OCI-LY7 (cell line): ENCODE measurements around the gene SIRT4. TPM values are rescaled to one million over a fixed set of nuclear protein-coding genes. Genes with fewer than 3 reads are reported as not detected.

Experiments used
- BruUV-seq: library from RNA; stranded (reverse); fragments of 400-500 nt; replicated peaks from 2 replicates; lab custom pipeline; 2021; lab: Mats Ljungman, UMichigan
- CTCF ChIA-PET: fragments of 300-600 bp; sonication (Branson Sonifier 250); formaldehyde crosslinking; loops from one replicate; lab custom pipeline; 2022; ENCODE audit warnings: antibody characterized with exemption; ENCODE audit not compliant: unreplicated experiment; lab: Charles Lee
- POLR2A ChIA-PET: fragments of 300-600 bp; sonication (Branson Sonifier 250); formaldehyde crosslinking; loops from one replicate; lab custom pipeline; 2022; ENCODE audit warnings: antibody characterized with exemption; lab: Charles Lee
- DNase-seq: peaks from one replicate; pipeline ENCODE4 v3.0.0-alpha.2; 2015; ENCODE audit warnings: low spot score
- H2AFZ ChIP-seq: fragments of 200-600 bp; sonication (generic), shearing (Covaris generic); 2 replicates; pipeline ENCODE4 v1.6.1; 2014; ENCODE audit warnings: mild to moderate bottlenecking, antibody characterized with exemption, low read length, moderate library complexity
- H3K27ac ChIP-seq: fragments of 200-600 bp; sonication (generic); 2 replicates; pipeline ENCODE4 v1.5.1; 2014; ENCODE audit warnings: mixed run types, low read depth, mild to moderate bottlenecking, moderate library complexity, low read length, inconsistent platforms; ENCODE audit not compliant: poor library complexity, severe bottlenecking
- H3K36me3 ChIP-seq: fragments of 200-600 bp; sonication (generic); 2 replicates; pipeline ENCODE4 v1.6.1; 2014; ENCODE audit warnings: mild to moderate bottlenecking, antibody characterized with exemption, low read length, moderate library complexity, mixed read lengths; ENCODE audit not compliant: insufficient read depth
- H3K4me1 ChIP-seq: fragments of 200-600 bp; sonication (generic); 2 replicates; pipeline ENCODE4 v1.5.1; 2014; ENCODE audit warnings: mild to moderate bottlenecking, low read length; ENCODE audit not compliant: insufficient read depth, poor library complexity, severe bottlenecking
- H3K4me2 ChIP-seq: fragments of 200-600 bp; sonication (generic); 2 replicates; pipeline ENCODE4 v1.6.1; 2014; ENCODE audit warnings: mild to moderate bottlenecking, low read length
- H3K4me3 ChIP-seq: fragments of 200-600 bp; sonication (generic); 2 replicates; pipeline ENCODE4 v1.5.1; 2014; ENCODE audit warnings: mild to moderate bottlenecking, low read depth, low read length; ENCODE audit not compliant: poor library complexity, severe bottlenecking
- H3K79me2 ChIP-seq: fragments of 200-600 bp; sonication (generic); 2 replicates; pipeline ENCODE4 v1.6.1; 2016; ENCODE audit warnings: low read depth, mild to moderate bottlenecking, low read length, moderate library complexity, mixed read lengths; ENCODE audit not compliant: insufficient read depth
- H3K9me2 ChIP-seq: fragments of 200-600 bp; sonication (generic); 2 replicates; pipeline ENCODE4 v1.6.1; 2016; ENCODE audit warnings: mild to moderate bottlenecking, low read length, mixed read lengths; ENCODE audit not compliant: insufficient read depth
- H3K9me3 ChIP-seq: fragments of 200-600 bp; sonication (generic); 2 replicates; pipeline ENCODE4 v1.6.1; 2014; ENCODE audit warnings: mild to moderate bottlenecking, mixed run types, low read length, mixed read lengths
- H4K20me1 ChIP-seq: fragments of 200-600 bp; sonication (generic); 2 replicates; pipeline ENCODE4 v1.6.1; 2014; ENCODE audit warnings: mild to moderate bottlenecking, antibody characterized with exemption, low read length, moderate library complexity, mixed read lengths; ENCODE audit not compliant: insufficient read depth
- CTCF ChIP-seq: fragments of 200-600 bp; sonication (generic); conservative IDR thresholded peaks from 2 replicates; pipeline ENCODE4 v1.5.1; 2014; ENCODE audit warnings: mild to moderate bottlenecking, antibody characterized with exemption, low read length, moderate library complexity, mixed read lengths
- EZH2phosphoT487 ChIP-seq: fragments of 200-600 bp; sonication (generic); IDR thresholded peaks from 2 replicates; pipeline ENCODE4 v1.6.1; 2018; ENCODE audit warnings: low read depth, borderline replicate concordance, mild to moderate bottlenecking, mixed run types, antibody characterized with exemption, low read length, moderate library complexity, mixed read lengths
- intact Hi-C: fragments of 100-400 bp; cut with micrococcal nuclease; formaldehyde crosslinking; loops from one replicate; pipeline ENCODE4 v1.10.0; 2022; ENCODE audit not compliant: unreplicated experiment
- small RNA-seq: library from RNA; depleted of rRNA; stranded (forward); fragments of <200 nt; gene quantifications from one replicate; pipeline ENCODE3, GENCODE V24; 2014
- total RNA-seq, 2 experiments: library from RNA; depleted of rRNA in 1 of 2; stranded (reverse); fragments of >200 nt in 1 of 2; shearing (Covaris generic) in 1 of 2; gene quantifications; 2 replicates each; pipeline ENCODE4 v1.2.3, GENCODE V29; 2014 to 2022

Gene SIRT4
- total RNA-seq, 2 experiments from 2014 or later: 1.4 to 2.1 TPM

- no peaks in the 10 kb centered on the region for H3K36me3 ChIP-seq
- intact Hi-C loops: no loop called here
- no peak overlapping the region for H3K4me3 ChIP-seq
- TF ChIP-seq CTCF (no peak), EZH2phosphoT487 (no peak)
- H3K27ac ChIP-seq: no peak overlapping the region
- BruUV-seq: no TSS peak
- H3K79me2 ChIP-seq: no peaks in the 10 kb centered on the region
- POLR2A ChIA-PET: no interaction called here
- no peak overlapping the region for H2AFZ ChIP-seq
- DNase-seq: no peak
- no peaks in the 10 kb centered on the region for H3K4me1 ChIP-seq
- H3K9me2 ChIP-seq: no peaks in the 10 kb centered on the region
- H3K9me3 ChIP-seq: no peaks in the 10 kb centered on the region
- no peak overlapping the region for H3K4me2 ChIP-seq
- no peaks in the 10 kb centered on the region for H4K20me1 ChIP-seq
- CTCF ChIA-PET: no interaction called here
These were observed 59.5 kb downstream of the SIRT4 start for GRCh38 chr12:120361506-120362208.

Small RNAs within 50 kb of the gene (small RNA-seq; reads per million reads assigned to genes)
- 1,392 reads per million, percentile 100 among the genes with 10 or more reads in this experiment for gene RNU4-1
- 932 reads per million, percentile 100 among the genes with 10 or more reads in this experiment for gene RNU4-2
- gene RNU6-1088P: not detected

Other genes starting within 250 kb of the SIRT4 start
- 30.9 and 42.2 TPM in 2 replicates for gene RAB35, start 185.6 kb upstream of the SIRT4 start, total RNA-seq (2014; rRNA removed; shearing (Covaris generic))
- 71.1 and 85.9 TPM in 2 replicates for gene RAB35, start 185.6 kb upstream of the SIRT4 start, total RNA-seq (2022)
- gene GCN1, start 107.6 kb upstream of the SIRT4 start, total RNA-seq (2014; rRNA removed; shearing (Covaris generic)): 217 and 224 TPM in 2 replicates
- 290 and 343 TPM in 2 replicates for gene GCN1, start 107.6 kb upstream of the SIRT4 start, total RNA-seq (2022)
- gene RPLP0, start 101.2 kb upstream of the SIRT4 start, total RNA-seq (2014; rRNA removed; shearing (Covaris generic)): 5,868 and 6,057 TPM in 2 replicates
- gene RPLP0, start 101.2 kb upstream of the SIRT4 start, total RNA-seq (2022): 2,996 and 3,206 TPM in 2 replicates
- gene PXN, start 36.6 kb upstream of the SIRT4 start, total RNA-seq (2014; rRNA removed; shearing (Covaris generic)): 5.5 and 8.6 TPM in 2 replicates
- 22.9 and 25.9 TPM in 2 replicates for gene PXN, start 36.6 kb upstream of the SIRT4 start, total RNA-seq (2022)
- gene RNU4-2, start 10.4 kb upstream of the SIRT4 start, total RNA-seq (2014; rRNA removed; shearing (Covaris generic)): under 0.01 TPM in 1 of 2 replicates, not detected in the other
- gene RNU4-2, start 10.4 kb upstream of the SIRT4 start, total RNA-seq (2022): 1,646 and 3,315 TPM in 2 replicates
- under 0.01 TPM in 1 of 2 replicates, not detected in the other for gene RNU4-1, start 9.1 kb upstream of the SIRT4 start, total RNA-seq (2014; rRNA removed; shearing (Covaris generic))
- gene RNU4-1, start 9.1 kb upstream of the SIRT4 start, total RNA-seq (2022): 1,670 and 3,289 TPM in 2 replicates
- not detected in 2 replicates for gene PLA2G1B, start 25.5 kb downstream of the SIRT4 start, total RNA-seq (2014; rRNA removed; shearing (Covaris generic))
- gene PLA2G1B, start 25.5 kb downstream of the SIRT4 start, total RNA-seq (2022): not detected in 2 replicates
- not detected in 2 replicates for gene MSI1, start 66.8 kb downstream of the SIRT4 start, total RNA-seq (2014; rRNA removed; shearing (Covaris generic))
- not detected in 2 replicates for gene MSI1, start 66.8 kb downstream of the SIRT4 start, total RNA-seq (2022)
- gene COX6A1, start 135.8 kb downstream of the SIRT4 start, total RNA-seq (2014; rRNA removed; shearing (Covaris generic)): 543 and 591 TPM in 2 replicates
- 449 and 453 TPM in 2 replicates for gene COX6A1, start 135.8 kb downstream of the SIRT4 start, total RNA-seq (2022)
- 23.9 and 28.3 TPM in 2 replicates for gene TRIAP1, start 144.1 kb downstream of the SIRT4 start, total RNA-seq (2014; rRNA removed; shearing (Covaris generic))
- gene TRIAP1, start 144.1 kb downstream of the SIRT4 start, total RNA-seq (2022): 25.9 and 26.4 TPM in 2 replicates
- 36.1 and 37.6 TPM in 2 replicates for gene GATC, start 144.1 kb downstream of the SIRT4 start, total RNA-seq (2014; rRNA removed; shearing (Covaris generic))
- gene GATC, start 144.1 kb downstream of the SIRT4 start, total RNA-seq (2022): 34.6 and 35.8 TPM in 2 replicates
- 181 and 203 TPM in 2 replicates for gene SRSF9, start 167.4 kb downstream of the SIRT4 start, total RNA-seq (2014; rRNA removed; shearing (Covaris generic))
- gene SRSF9, start 167.4 kb downstream of the SIRT4 start, total RNA-seq (2022): 281 and 295 TPM in 2 replicates
- gene DYNLL1, start 193.8 kb downstream of the SIRT4 start, total RNA-seq (2014; rRNA removed; shearing (Covaris generic)): 354 and 400 TPM in 2 replicates
- gene DYNLL1, start 193.8 kb downstream of the SIRT4 start, total RNA-seq (2022): 296 and 321 TPM in 2 replicates
- 29.4 and 40.9 TPM in 2 replicates for gene COQ5, start 226.8 kb downstream of the SIRT4 start, total RNA-seq (2014; rRNA removed; shearing (Covaris generic))
- 48.8 and 49.5 TPM in 2 replicates for gene COQ5, start 226.8 kb downstream of the SIRT4 start, total RNA-seq (2022)
- 52.2 and 66.3 TPM in 2 replicates for gene RNF10, start 232.0 kb downstream of the SIRT4 start, total RNA-seq (2014; rRNA removed; shearing (Covaris generic))
- gene RNF10, start 232.0 kb downstream of the SIRT4 start, total RNA-seq (2022): 150 TPM in 2 replicates